ENCODE results near the gene PRRX2.

Gene PRRX2

GRCh38 chr9:129704807-129705206 is 39.4 kb downstream of the PRRX2 start:
- DNase-seq (ENCODE audit: low spot score): no peak

- DNase-seq (ENCODE audit: low spot score): no peak
Observed at GRCh38 chr9:129708793-129709192, 43.3 kb downstream of the PRRX2 start.

- DNase-seq (ENCODE audit: low spot score): no peak
Observed at GRCh38 chr9:129709438-129710168, 44.2 kb downstream of the PRRX2 start.

GRCh38 chr9:129710169-129710453 is 44.7 kb downstream of the PRRX2 start:
- DNase-seq (ENCODE audit: low spot score): no peak

- DNase-seq (ENCODE audit: low spot score): no peak
Observed at GRCh38 chr9:129712634-129713401, 47.4 kb downstream of the PRRX2 start.

- no peak for DNase-seq (ENCODE audit: low spot score)
Observed at GRCh38 chr9:129713402-129713679, 47.9 kb downstream of the PRRX2 start.

GRCh38 chr9:129714511-129715061 is 49.1 kb downstream of the PRRX2 start:
- peak; percentile 18 for DNase-seq (ENCODE audit: low spot score)

- no peak for DNase-seq (ENCODE audit: low spot score)
Observed at GRCh38 chr9:129716091-129716490, 50.6 kb downstream of the PRRX2 start.

GRCh38 chr9:129717991-129718390 is 52.5 kb downstream of the PRRX2 start:
- no peak for DNase-seq (ENCODE audit: low spot score)

- no peak for DNase-seq (ENCODE audit: low spot score)
Observed at GRCh38 chr9:129718647-129719046, 53.2 kb downstream of the PRRX2 start.

GRCh38 chr9:129719135-129719534 is 53.7 kb downstream of the PRRX2 start:
- no peak for DNase-seq (ENCODE audit: low spot score)

- no peak for DNase-seq (ENCODE audit: low spot score)
Observed at GRCh38 chr9:129720181-129720864, 54.9 kb downstream of the PRRX2 start.

GRCh38 chr9:129720865-129721545 is 55.6 kb downstream of the PRRX2 start:
- DNase-seq (ENCODE audit: low spot score): no peak

GRCh38 chr9:129722913-129723312 is 57.5 kb downstream of the PRRX2 start:
- DNase-seq (ENCODE audit: low spot score): no peak

- DNase-seq (ENCODE audit: low spot score): no peak
Observed at GRCh38 chr9:129724456-129725190, 59.2 kb downstream of the PRRX2 start.

- DNase-seq (ENCODE audit: low spot score): no peak
Observed at GRCh38 chr9:129725795-129726251, 60.4 kb downstream of the PRRX2 start.

GRCh38 chr9:129726322-129727160 is 61.1 kb downstream of the PRRX2 start:
- DNase-seq (ENCODE audit: low spot score): peak; percentile 31

GRCh38 chr9:129728744-129729143 is 63.3 kb downstream of the PRRX2 start:
- DNase-seq (ENCODE audit: low spot score): no peak

GRCh38 chr9:129731477-129732085 is 66.1 kb downstream of the PRRX2 start:
- no peak for DNase-seq (ENCODE audit: low spot score)

- DNase-seq (ENCODE audit: low spot score): no peak
Observed at GRCh38 chr9:129732100-129732499, 66.7 kb downstream of the PRRX2 start.

Measured in pons (tissue), 1 donor.